HepG2 (cell line): ENCODE data around the gene CPT1B. TPM values are rescaled to one million over a fixed set of nuclear protein-coding genes. Genes with fewer than 3 reads are reported as not detected.

Experiments used
- KDM4B ChIP-seq: sonication (generic); formaldehyde crosslinking; IDR thresholded peaks from 2 replicates; pipeline ENCODE4 v1.4.0; 2020; ENCODE audit warnings: missing genetic modification reagents
- LRRFIP1 ChIP-seq: sonication (generic); formaldehyde crosslinking; conservative IDR thresholded peaks from 2 replicates; pipeline ENCODE4 v1.4.0; 2020; ENCODE audit warnings: missing genetic modification reagents
- ZBTB38 ChIP-seq: sonication (generic); formaldehyde crosslinking; IDR thresholded peaks from 2 replicates; pipeline ENCODE4 v1.5.1; 2020; ENCODE audit warnings: mild to moderate bottlenecking, missing genetic modification reagents
- ZBTB40 ChIP-seq, 2 experiments: fragments of 450-650 bp in 1 of 2; sonication (generic) in 1 of 2; formaldehyde crosslinking in 1 of 2; IDR thresholded peaks; 2 replicates each; pipeline versions ENCODE4 v1.6.1 to v1.8.0; 2016 to 2022; ENCODE audit warnings: antibody characterized with exemption in 1 of 2, mild to moderate bottlenecking in 1 of 2, missing genetic modification reagents in 1 of 2
- ZBTB43 ChIP-seq: sonication (generic); formaldehyde crosslinking; conservative IDR thresholded peaks from 2 replicates; pipeline ENCODE4 v1.4.0; 2020; ENCODE audit warnings: missing genetic modification reagents
- ZNF788 ChIP-seq: sonication (generic); formaldehyde crosslinking; IDR thresholded peaks from 2 replicates; pipeline ENCODE4 v1.5.0; 2020; ENCODE audit warnings: mild to moderate bottlenecking, missing genetic modification reagents, borderline replicate concordance
- polyA plus RNA-seq, 8 experiments: library from polyadenylated mRNA; depleted of rRNA in 3 of 8; stranded (reverse) in 7 of 8; unstranded in 1 of 8; fragments of >200 nt; fragmentation: Illumina TruSeq in 4 of 8; extraction: Trizol in 4 of 8; gene quantifications; 2 replicates each; pipeline versions ENCODE4 v1.2.1 to v1.2.3, GENCODE V29; 2011 to 2016; ENCODE audit warnings: low read depth in 4 of 8, missing spikeins in 1 of 8, mixed read lengths in 1 of 8; ENCODE audit not compliant: insufficient read depth in 1 of 8
- total RNA-seq, 5 experiments: library from RNA; depleted of rRNA; stranded (reverse); fragments of >200 nt; fragmentation: Illumina TruSeq; extraction: Trizol; gene quantifications; 2 replicates each; pipeline ENCODE4 v1.2.3, GENCODE V29; 2016; ENCODE audit warnings: low read depth in 1 of 5
- TF ChIP-seq, protein P1 (sequence below): sonication (generic); formaldehyde crosslinking; IDR thresholded peaks from 2 replicates; pipeline ENCODE4 v1.4.0; 2020; ENCODE audit warnings: low read depth, missing genetic modification reagents

Gene CPT1B
- total and polyA plus RNA-seq, 2 of the 13 experiments (the other 11 are each of a cell fraction or from before 2014, with no cell fraction given): 9.2 to 19.5 TPM

DNA sequence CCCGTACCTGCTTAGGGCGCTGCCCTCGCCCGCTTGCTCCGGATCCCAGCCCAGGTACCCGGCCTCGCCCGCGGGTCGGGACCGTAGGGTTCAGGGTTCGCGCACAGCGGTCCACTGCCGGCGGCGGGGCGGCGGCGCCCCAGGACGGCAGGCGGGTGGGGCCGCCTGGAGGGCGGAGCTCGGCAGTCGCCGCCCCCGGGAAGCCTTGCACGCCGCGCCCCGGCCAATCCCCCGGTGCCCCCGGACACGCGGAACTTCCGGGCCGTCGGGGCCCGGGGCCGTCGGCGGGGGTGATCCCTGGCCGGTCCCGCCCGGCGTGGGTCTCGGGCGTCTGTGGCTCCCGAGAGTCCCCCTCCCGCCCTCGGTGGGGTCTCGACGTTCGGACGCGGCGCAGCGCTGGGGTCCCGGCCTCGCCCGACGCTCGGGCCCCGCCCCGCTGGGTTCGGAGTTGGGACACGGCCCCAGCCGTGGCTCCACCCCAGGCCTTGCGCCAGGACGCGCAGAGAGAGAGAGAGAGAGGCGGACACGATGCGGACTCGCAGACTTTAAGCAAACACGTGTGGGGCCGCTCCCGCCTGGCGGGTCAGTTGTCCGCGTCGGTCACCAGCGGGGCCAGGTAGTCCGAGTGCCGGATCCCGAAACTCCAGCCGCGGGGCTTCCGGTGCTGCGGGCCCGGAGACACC is 48.2 kb downstream of the CPT1B start, which contains the start of gene TYMP (continued):
- no peak for TF ChIP-seq LRRFIP1
- TF ChIP-seq ZNF788 (CRISPR knock-in tag): peak; percentile 77
- TF ChIP-seq KDM4B (CRISPR knock-in tag): peak; percentile 71; the same call in 1 of the 2 replicates
- TF ChIP-seq, protein P1, sequence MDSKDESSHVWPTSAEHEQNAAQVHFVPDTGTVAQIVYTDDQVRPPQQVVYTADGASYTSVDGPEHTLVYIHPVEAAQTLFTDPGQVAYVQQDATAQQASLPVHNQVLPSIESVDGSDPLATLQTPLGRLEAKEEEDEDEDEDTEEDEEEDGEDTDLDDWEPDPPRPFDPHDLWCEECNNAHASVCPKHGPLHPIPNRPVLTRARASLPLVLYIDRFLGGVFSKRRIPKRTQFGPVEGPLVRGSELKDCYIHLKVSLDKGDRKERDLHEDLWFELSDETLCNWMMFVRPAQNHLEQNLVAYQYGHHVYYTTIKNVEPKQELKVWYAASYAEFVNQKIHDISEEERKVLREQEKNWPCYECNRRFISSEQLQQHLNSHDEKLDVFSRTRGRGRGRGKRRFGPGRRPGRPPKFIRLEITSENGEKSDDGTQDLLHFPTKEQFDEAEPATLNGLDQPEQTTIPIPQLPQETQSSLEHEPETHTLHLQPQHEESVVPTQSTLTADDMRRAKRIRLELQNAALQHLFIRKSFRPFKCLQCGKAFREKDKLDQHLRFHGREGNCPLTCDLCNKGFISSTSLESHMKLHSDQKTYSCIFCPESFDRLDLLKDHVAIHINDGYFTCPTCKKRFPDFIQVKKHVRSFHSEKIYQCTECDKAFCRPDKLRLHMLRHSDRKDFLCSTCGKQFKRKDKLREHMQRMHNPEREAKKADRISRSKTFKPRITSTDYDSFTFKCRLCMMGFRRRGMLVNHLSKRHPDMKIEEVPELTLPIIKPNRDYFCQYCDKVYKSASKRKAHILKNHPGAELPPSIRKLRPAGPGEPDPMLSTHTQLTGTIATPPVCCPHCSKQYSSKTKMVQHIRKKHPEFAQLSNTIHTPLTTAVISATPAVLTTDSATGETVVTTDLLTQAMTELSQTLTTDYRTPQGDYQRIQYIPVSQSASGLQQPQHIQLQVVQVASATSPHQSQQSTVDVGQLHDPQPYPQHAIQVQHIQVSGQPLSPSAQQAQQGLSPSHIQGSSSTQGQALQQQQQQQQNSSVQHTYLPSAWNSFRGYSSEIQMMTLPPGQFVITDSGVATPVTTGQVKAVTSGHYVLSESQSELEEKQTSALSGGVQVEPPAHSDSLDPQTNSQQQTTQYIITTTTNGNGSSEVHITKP (CRISPR knock-in tag): no peak
- TF ChIP-seq ZBTB40 (IDR thresholded peaks at IDR 0.05): no peak
- peak; percentile 39; the same call in 1 of the 2 replicates for TF ChIP-seq ZBTB40 (CRISPR knock-in tag; IDR thresholded peaks at IDR 0.05)
- TF ChIP-seq ZBTB38 (CRISPR knock-in tag): peak; percentile 6
- TF ChIP-seq ZBTB43 (CRISPR knock-in tag): no peak; the same call in 1 of the 2 replicates
